Cardiac fibroblast (primary cell): ENCODE results near the gene KCNAB3.

Source experiments
- DNase-seq, 2 donors: peaks; one replicate each; pipeline versions ENCODE4 v3.0.0 to v3.0.0-alpha.2; 2010; ENCODE audit warnings: low read depth in 2 of 2
- H3K4me3 ChIP-seq, 2 donors: replicated peaks in 1 of 2; 1 replicate in 1 of 2; 2 replicates in 1 of 2; pipeline ENCODE4 v1.5.1; 2011; ENCODE audit warnings: low read depth in 2 of 2, low read length in 2 of 2, mild to moderate bottlenecking in 2 of 2, moderate library complexity in 1 of 2
- CTCF ChIP-seq: IDR thresholded peaks from one replicate; pipeline ENCODE4 v1.5.1; 2011; ENCODE audit warnings: low read depth, mild to moderate bottlenecking, low read length, inconsistent platforms

Gene KCNAB3

DNA sequence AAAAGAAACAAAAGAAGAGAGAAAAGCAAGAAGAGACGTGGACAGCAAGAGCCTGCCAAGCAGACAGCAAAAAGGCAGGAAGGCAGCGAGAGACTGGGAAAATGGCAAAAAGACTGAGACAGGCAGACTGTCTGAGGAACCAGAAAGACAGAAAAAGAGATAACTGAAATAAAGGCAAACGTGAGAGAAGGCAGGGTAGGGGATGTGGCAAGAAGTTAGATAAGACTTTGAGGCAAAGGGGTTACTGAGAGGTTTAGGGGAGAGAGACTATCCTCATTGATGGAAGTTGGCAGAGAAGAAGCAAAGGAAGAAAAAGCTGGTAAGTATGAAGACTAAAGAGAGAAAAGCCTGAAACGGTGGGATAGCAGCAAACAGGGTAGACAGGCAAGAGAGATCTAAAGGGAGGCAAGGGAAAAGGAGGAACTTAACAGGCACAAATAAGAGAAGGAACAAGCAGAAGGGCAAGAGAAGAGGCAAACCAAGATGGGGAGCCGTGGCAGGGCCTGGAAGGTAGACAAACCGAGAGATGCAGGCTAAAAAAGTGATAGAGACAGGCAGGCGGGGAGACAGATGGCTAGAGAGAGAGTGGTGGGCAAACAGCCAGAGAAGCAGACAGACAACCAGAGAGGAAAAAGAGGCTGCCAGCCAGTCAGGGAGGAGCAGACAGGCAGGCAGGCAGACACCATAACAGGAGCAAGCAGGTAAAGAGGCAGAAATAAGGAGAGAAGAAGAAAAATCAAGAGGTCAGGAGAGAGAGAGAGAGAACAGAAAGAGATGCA lies 48.2 kb downstream of the KCNAB3 start:
- no peak for TF ChIP-seq CTCF
- DNase-seq = peak in 1 of 2 donors; percentile 26
- no peak overlapping the region for H3K4me3 ChIP-seq

DNA sequence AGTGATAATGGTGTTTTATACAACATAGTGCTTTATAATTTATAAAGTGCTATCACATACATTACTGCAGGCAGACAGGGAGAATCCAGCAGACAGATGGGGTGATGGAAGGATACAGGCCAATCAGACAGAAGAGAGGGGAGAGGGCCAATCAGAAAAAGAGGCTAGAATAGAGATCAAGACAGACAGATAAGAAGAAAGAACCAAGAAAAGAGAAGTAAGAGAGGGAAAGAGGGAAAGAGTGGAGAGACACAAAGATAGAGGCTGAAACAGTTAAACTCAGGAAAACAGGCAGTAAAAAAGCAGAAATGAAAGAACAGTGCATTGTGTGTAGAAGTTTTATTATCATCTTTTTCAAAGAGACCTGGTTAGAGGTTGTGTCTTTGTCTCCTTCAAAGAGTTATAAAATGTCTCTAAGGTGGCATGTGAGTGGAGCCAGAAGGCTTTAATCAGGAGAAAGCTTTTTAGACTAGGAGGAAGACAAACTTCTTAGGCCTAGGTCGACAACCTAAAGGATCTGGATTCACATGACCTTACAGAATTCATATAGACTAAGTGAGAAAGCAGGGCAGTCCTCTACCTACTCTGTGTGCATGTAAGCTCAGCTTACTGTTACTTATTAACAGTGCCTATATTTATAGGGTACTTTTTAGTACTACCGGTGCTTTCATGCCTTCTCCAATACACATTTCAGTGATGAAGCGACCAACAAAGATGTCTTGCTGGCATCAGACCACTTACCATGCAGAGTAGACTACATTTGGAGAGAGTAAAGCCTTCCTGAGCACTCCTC lies 49.4 kb downstream of the KCNAB3 start:
- no peak for TF ChIP-seq CTCF
- no peak overlapping the region for H3K4me3 ChIP-seq

GRCh38 chr17:7878234-7878633 lies 51.4 kb downstream of the KCNAB3 start:
- no peak overlapping the region for H3K4me3 ChIP-seq
- no peak for TF ChIP-seq CTCF
- DNase-seq = no peak

More for the DNA sequence above, 49.4 kb downstream of the KCNAB3 start:
- DNase-seq = no peak

GRCh38 chr17:7875804-7876370 lies 53.8 kb downstream of the KCNAB3 start:
- no peak for TF ChIP-seq CTCF
- H3K4me3 ChIP-seq = no peak overlapping the region
- DNase-seq = no peak

- no peak for TF ChIP-seq CTCF
- H3K4me3 ChIP-seq = no peak overlapping the region
- DNase-seq = peak in 1 of 2 donors; percentile 21
Observed at GRCh38 chr17:7873051-7873450, 56.6 kb downstream of the KCNAB3 start.
